SK-N-SH (cell line): ENCODE results near the gene EPHB2. TPM values are rescaled to one million over a fixed set of nuclear protein-coding genes. Genes with fewer than 3 reads are reported as not detected.

Experiments
- CTCF ChIA-PET: fragments of 300-600, 350-600 bp; formaldehyde crosslinking; extraction: SDS; loops from one replicate; lab custom pipeline; 2021; lab: Yijun Ruan, JAX
- POLR2A ChIA-PET: fragments of 350-600 bp; sonication (Branson Sonifier 250); formaldehyde crosslinking; extraction: SDS; loops from one replicate; lab custom pipeline; 2020; ENCODE audit warnings: antibody characterized with exemption, inconsistent platforms; lab: Yijun Ruan, JAX
- DNase-seq: peaks from one replicate; pipeline ENCODE4 v3.0.0; 2012
- H2AFZ ChIP-seq: fragments of 200-600 bp; sonication (generic); 2 replicates; pipeline ENCODE4 v1.8.1; 2016; ENCODE audit warnings: antibody characterized with exemption, mild to moderate bottlenecking, low read depth
- H3F3A ChIP-seq: fragments of 200-600 bp; sonication (generic); replicated peaks from 2 replicates; pipeline ENCODE3; 2016; ENCODE audit warnings: antibody characterized with exemption, mild to moderate bottlenecking; ENCODE audit not compliant: insufficient read depth
- H3K27ac ChIP-seq, 2 experiments: fragments of 200-500 bp in 1 of 2; fragments of 200-600 bp in 1 of 2; sonication (Bioruptor generic) in 1 of 2; sonication (generic), shearing (Covaris generic) in 1 of 2; 2 replicates each; pipeline versions ENCODE4 v1.5.1 to v1.6.1; 2014 to 2016; ENCODE audit warnings: low read depth in 2 of 2, inconsistent platforms in 1 of 2, low read length in 1 of 2, mild to moderate bottlenecking in 1 of 2, mixed read lengths in 1 of 2
- H3K27me3 ChIP-seq: fragments of 200-600 bp; sonication (generic), shearing (Covaris generic); 2 replicates; pipeline ENCODE4 v1.6.1; 2016; ENCODE audit warnings: mixed run types; ENCODE audit not compliant: insufficient read depth
- H3K36me3 ChIP-seq, 2 experiments: fragments of 200-500 bp in 1 of 2; fragments of 200-600 bp in 1 of 2; sonication (Bioruptor generic) in 1 of 2; sonication (generic) in 1 of 2; replicated peaks in 1 of 2; 2 replicates each; pipeline versions ENCODE3 to v1.5.1; 2014 to 2016; ENCODE audit warnings: low read length in 1 of 2, mild to moderate bottlenecking in 1 of 2; ENCODE audit not compliant: insufficient read depth in 2 of 2, control insufficient read depth in 1 of 2
- H3K4me1 ChIP-seq, 2 experiments: fragments of 200-500 bp in 1 of 2; fragments of 200-600 bp in 1 of 2; sonication (Bioruptor generic) in 1 of 2; sonication (generic), shearing (Covaris generic) in 1 of 2; 2 replicates each; pipeline versions ENCODE4 v1.5.1 to v1.6.1; 2014 to 2016; ENCODE audit warnings: low read depth in 1 of 2, low read length in 1 of 2, mixed run types in 1 of 2; ENCODE audit not compliant: insufficient read depth in 2 of 2, control insufficient read depth in 1 of 2
- H3K4me2 ChIP-seq: fragments of 200-600 bp; sonication (generic), shearing (Covaris generic); 2 replicates; pipeline ENCODE4 v1.6.1; 2017; ENCODE audit warnings: mixed run types
- H3K4me3 ChIP-seq, 2 experiments: fragments of 200-500 bp in 1 of 2; fragments of 200-600 bp in 1 of 2; sonication (Bioruptor generic) in 1 of 2; sonication (generic), shearing (Covaris generic) in 1 of 2; 2 replicates each; pipeline versions ENCODE4 v1.5.1 to v1.8.1; 2014 to 2016; ENCODE audit warnings: low read depth in 2 of 2, inconsistent platforms in 1 of 2, low read length in 1 of 2, mild to moderate bottlenecking in 1 of 2, mixed read lengths in 1 of 2, moderate library complexity in 1 of 2
- H3K79me2 ChIP-seq: fragments of 200-600 bp; sonication (generic); 2 replicates; pipeline ENCODE4 v1.8.1; 2017; ENCODE audit warnings: mild to moderate bottlenecking; ENCODE audit not compliant: insufficient read depth
- H3K9ac ChIP-seq: fragments of 200-600 bp; sonication (generic); 2 replicates; pipeline ENCODE4 v1.6.1; 2017; ENCODE audit warnings: mixed run types
- H3K9me2 ChIP-seq: fragments of 200-600 bp; sonication (generic); 2 replicates; pipeline ENCODE4 v1.6.1; 2017; ENCODE audit warnings: mixed run types
- H3K9me3 ChIP-seq: fragments of 200-600 bp; sonication (generic); 2 replicates; pipeline ENCODE4 v1.6.1; 2017; ENCODE audit warnings: mixed run types, mild to moderate bottlenecking, moderate library complexity
- H4K20me1 ChIP-seq: fragments of 200-600 bp; sonication (generic); 2 replicates; pipeline ENCODE4 v1.6.1; 2017; ENCODE audit warnings: mild to moderate bottlenecking, mixed run types; ENCODE audit not compliant: insufficient read depth
- ELF1 ChIP-seq: IDR thresholded peaks from 2 replicates; pipeline ENCODE4 v1.4.0; 2012
- EP300 ChIP-seq, 2 experiments: IDR thresholded peaks; 2 replicates each; pipeline versions ENCODE4 v1.4.0 to v1.6.1; 2012; ENCODE audit warnings: borderline replicate concordance in 1 of 2, low read depth in 1 of 2, low read length in 1 of 2
- EZH2phosphoT487 ChIP-seq: fragments of 200-600 bp; sonication (generic); IDR thresholded peaks from 2 replicates; pipeline ENCODE4 v1.6.1; 2017; ENCODE audit warnings: low read depth, mixed run types, mild to moderate bottlenecking, antibody characterized with exemption, moderate library complexity, borderline replicate concordance
- GABPA ChIP-seq: IDR thresholded peaks from 2 replicates; pipeline ENCODE4 v1.4.0; 2012; ENCODE audit warnings: low read depth, mild to moderate bottlenecking
- MEF2A ChIP-seq: IDR thresholded peaks from 2 replicates; pipeline ENCODE4 v1.4.0; 2012; ENCODE audit warnings: low read depth, borderline replicate concordance
- MXI1 ChIP-seq: IDR thresholded peaks from 2 replicates; pipeline ENCODE4 v1.6.1; 2012; ENCODE audit warnings: mild to moderate bottlenecking, low read depth, low read length, improper control_type of control experiment
- NRF1 ChIP-seq: IDR thresholded peaks from 2 replicates; pipeline ENCODE4 v1.6.1; 2012; ENCODE audit warnings: low read depth, mild to moderate bottlenecking, low read length
- REST ChIP-seq: IDR thresholded peaks from 2 replicates; pipeline ENCODE4 v1.6.1; 2012; ENCODE audit warnings: mild to moderate bottlenecking, low read depth, low read length, moderate library complexity
- RFX5 ChIP-seq: IDR thresholded peaks from 2 replicates; pipeline ENCODE4 v1.6.1; 2012; ENCODE audit warnings: mild to moderate bottlenecking, improper control_type of control experiment, low read length
- SMC3 ChIP-seq: IDR thresholded peaks from 2 replicates; pipeline ENCODE4 v1.6.1; 2012; ENCODE audit warnings: low read depth, low read length, improper control_type of control experiment
- USF2 ChIP-seq: fragments of 150-350 bp; IDR thresholded peaks from 2 replicates; pipeline ENCODE4 v1.6.1; 2017; ENCODE audit warnings: antibody characterized with exemption, low read length, low read depth, borderline replicate concordance
- WGBS: methylation state at CpG from one replicate; pipeline ENCODE4 v1.1.6; 2017; ENCODE audit warnings: low lambda C conversion rate; 5-methylcytosine and 5-hydroxymethylcytosine counted together
- polyA plus RNA-seq, 3 experiments: library from polyadenylated mRNA; depleted of rRNA; stranded (reverse); fragments of >200 nt; gene quantifications; 2 replicates each; pipeline ENCODE4 v1.2.3, GENCODE V29; 2012

The EPHB2 gene
- polyA plus RNA-seq, 1 of the 3 experiments (the other 2 are of a cell fraction) = 25.2 TPM

- TF ChIP-seq USF2 (no peak), REST (no peak), MEF2A (no peak), SMC3 (no peak), NRF1 (no peak), GABPA (no peak), MXI1 (no peak), ELF1 (no peak), EZH2phosphoT487 (no peak), EP300 (IDR thresholded peaks at IDR 0.05; ENCODE audit: borderline replicate concordance in 1 of 2, low read depth in 1 of 2, low read length in 1 of 2) (no peak)
- Histone ChIP-seq H3K9ac (no peak overlapping the region), H3F3A (no peaks in the 10 kb centered on the region), H2AFZ (no peak overlapping the region), H3K79me2 (no peaks in the 10 kb centered on the region), H3K9me2 (no peaks in the 10 kb centered on the region), H4K20me1 (no peaks in the 10 kb centered on the region), H3K27me3 (peaks cover 36% of the 10 kb centered on the region), H3K4me2 (no peak overlapping the region), H3K4me3 (no peak overlapping the region), H3K4me1 (no peaks in the 10 kb centered on the region; a peak in 1 of 4 replicates), H3K36me3 (no peaks in the 10 kb centered on the region), H3K9me3 (no peaks in the 10 kb centered on the region), H3K27ac (no peak overlapping the region)
- WGBS = 48% methylated on average over 8 of the region's 38 CpGs
- no peak for DNase-seq
- POLR2A ChIA-PET = no interaction called here
- CTCF ChIA-PET = interaction anchor here (1.0 to 3.5 kb wide), 3 partner anchors 11 to 287 kb away, joined by 3 to 20 read pairs (median 5); no protein-coding TSS in a partner anchor
Measured at GRCh38 chr1:22953740-22954141, 243.1 kb downstream of the EPHB2 start.

GRCh38 chr1:22955146-22955545, 244.5 kb downstream of the EPHB2 start:
- H3K4me2 ChIP-seq = no peak overlapping the region
- H4K20me1 ChIP-seq = no peaks in the 10 kb centered on the region
- no peaks in the 10 kb centered on the region; a peak in 1 of 4 replicates for H3K4me1 ChIP-seq
- H2AFZ ChIP-seq = no peak overlapping the region
- no peak for TF ChIP-seq RFX5
- H3K79me2 ChIP-seq = no peaks in the 10 kb centered on the region
- H3F3A ChIP-seq = no peaks in the 10 kb centered on the region
- H3K9me3 ChIP-seq = no peaks in the 10 kb centered on the region
- H3K27ac ChIP-seq = no peak overlapping the region
- H3K9ac ChIP-seq = no peak overlapping the region
- peaks cover 36% of the 10 kb centered on the region for H3K27me3 ChIP-seq
- POLR2A ChIA-PET = no interaction called here
- DNase-seq = no peak
- WGBS = 71% methylated on average over 4 of the region's 7 CpGs
- CTCF ChIA-PET = interaction anchor here (0.6 to 1.0 kb wide), 2 partner anchors 9 to 246 kb away, joined by 3 read pairs; no protein-coding TSS in a partner anchor
- H3K9me2 ChIP-seq = no peaks in the 10 kb centered on the region
- H3K36me3 ChIP-seq = no peaks in the 10 kb centered on the region
- H3K4me3 ChIP-seq = no peak overlapping the region
